Fibroblast of villous mesenchyme (primary cell): ENCODE data around the gene TMEM97. TPM values are rescaled to one million over a fixed set of nuclear protein-coding genes. Genes with fewer than 3 reads are reported as not detected.

Source experiments
- DNase-seq: peaks from one replicate; pipeline ENCODE4 v3.0.0-alpha.2; 2010; ENCODE audit warnings: low read depth
- H3K4me3 ChIP-seq: 2 replicates; pipeline ENCODE4 v1.5.1; 2011; ENCODE audit warnings: low read depth, mild to moderate bottlenecking, low read length
- CTCF ChIP-seq: IDR thresholded peaks from 2 replicates; pipeline ENCODE4 v1.5.1; 2012; ENCODE audit warnings: low read depth, mild to moderate bottlenecking, low read length; ENCODE audit not compliant: insufficient read depth
- total RNA-seq: library from RNA; depleted of rRNA; stranded (reverse); fragments of >200 nt; gene quantifications from 2 replicates; pipeline ENCODE4 v1.2.3, GENCODE V29; 2012

TMEM97 gene
- total RNA-seq, 1 donor: 47.1 TPM

DNA sequence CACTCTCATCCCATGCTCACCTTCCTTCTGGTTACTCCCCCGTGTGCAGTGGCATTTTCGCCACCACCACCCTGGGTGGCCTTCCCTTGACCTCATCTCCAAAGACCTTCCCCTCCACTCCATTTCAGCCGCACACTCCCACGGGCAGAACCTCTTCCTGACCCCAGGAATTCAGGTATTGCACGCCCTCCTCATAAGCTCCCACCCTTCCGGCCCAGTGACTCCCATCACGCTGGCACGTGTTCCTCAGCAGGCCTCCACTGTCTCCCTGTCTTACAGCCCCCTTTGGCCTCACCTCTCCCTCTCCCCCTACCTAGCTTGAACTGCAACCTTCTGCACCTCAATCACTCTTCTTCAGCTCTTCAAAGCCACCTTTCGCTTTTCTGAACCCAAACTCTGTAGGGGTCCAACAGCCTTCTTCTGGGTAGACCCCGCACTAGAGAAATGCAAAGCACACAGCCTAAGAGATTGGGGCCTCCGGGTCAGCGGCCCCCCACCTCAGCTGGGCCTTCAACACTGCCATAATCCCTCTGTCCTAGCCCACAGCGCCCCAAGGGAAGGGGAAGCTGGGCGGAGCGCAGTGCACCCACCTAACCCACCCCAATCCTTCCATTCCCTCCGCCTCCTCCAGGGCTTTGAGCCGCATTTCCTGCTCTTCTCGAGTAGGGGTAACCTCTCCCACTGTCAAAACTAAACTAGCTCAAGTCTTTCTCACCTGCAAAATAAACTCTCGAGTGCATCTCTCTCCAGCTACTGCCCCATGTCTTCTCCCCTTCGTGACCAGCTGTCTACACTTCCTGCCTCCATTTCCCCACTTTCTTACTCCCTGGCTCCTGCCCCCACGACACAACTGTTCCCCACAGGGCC lies 1.7 kb upstream of the TMEM97 start:
- no peak overlapping the region for H3K4me3 ChIP-seq
- no peak for TF ChIP-seq CTCF
- no peak for DNase-seq

DNA sequence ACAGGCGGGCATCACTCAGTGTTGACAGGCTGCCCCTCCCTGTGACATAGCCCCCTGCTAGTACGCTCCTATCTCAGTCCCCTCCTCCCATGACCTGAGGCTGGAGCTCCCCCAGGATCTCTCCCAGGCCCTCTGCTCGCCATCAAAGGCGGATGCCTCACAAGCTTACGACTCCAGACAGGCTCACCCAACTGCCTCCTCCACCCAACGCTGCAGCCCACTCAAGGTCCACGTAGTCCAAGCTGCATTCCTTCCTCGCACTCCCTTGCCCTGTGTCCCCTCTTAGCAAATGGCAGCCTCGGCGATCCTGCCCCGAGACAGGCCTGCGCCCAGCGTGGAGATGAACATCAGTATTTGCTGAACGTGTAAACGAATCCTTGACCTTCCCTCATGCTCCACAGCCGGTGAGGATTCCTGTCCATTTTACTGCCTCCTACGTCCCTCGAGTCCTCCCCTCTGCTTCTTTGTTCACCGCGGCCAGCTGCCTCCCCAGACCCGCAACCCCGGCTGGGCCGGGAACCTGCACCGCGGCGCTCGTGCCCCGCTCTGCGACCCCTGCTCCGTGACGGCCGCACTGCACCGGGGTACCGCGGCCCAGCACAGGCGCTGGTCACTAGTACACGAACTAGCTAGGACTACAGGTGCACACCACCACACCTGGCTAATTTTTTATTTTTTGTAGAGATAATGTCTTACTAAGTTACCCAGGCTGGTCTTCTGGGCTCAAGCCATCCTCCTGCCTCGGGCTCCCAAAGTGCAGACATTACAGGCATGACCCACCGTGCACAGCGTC lies 838 bp upstream of the TMEM97 start:
- no peak for TF ChIP-seq CTCF
- no peak for DNase-seq
- H3K4me3 ChIP-seq: peak overlapping the region; percentile 74

DNA sequence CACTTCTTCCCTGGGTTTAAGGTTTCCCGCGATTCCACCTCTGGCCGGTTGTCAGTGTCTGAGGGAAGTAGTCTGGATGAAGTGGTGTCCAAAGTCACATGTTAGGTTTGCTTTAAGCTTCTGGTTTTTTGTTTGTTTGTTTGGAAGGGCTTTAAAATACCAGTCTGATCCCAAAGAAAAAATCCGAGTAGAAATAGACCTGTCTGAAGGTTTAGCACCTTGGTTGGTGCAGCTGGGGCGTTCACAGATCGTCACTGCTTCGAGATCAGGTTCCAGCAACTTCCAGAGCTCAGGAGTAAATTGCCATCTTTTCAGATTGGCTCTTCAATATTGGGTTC lies 567 bp downstream of the TMEM97 start:
- no peak for TF ChIP-seq CTCF
- DNase-seq: no peak

DNA sequence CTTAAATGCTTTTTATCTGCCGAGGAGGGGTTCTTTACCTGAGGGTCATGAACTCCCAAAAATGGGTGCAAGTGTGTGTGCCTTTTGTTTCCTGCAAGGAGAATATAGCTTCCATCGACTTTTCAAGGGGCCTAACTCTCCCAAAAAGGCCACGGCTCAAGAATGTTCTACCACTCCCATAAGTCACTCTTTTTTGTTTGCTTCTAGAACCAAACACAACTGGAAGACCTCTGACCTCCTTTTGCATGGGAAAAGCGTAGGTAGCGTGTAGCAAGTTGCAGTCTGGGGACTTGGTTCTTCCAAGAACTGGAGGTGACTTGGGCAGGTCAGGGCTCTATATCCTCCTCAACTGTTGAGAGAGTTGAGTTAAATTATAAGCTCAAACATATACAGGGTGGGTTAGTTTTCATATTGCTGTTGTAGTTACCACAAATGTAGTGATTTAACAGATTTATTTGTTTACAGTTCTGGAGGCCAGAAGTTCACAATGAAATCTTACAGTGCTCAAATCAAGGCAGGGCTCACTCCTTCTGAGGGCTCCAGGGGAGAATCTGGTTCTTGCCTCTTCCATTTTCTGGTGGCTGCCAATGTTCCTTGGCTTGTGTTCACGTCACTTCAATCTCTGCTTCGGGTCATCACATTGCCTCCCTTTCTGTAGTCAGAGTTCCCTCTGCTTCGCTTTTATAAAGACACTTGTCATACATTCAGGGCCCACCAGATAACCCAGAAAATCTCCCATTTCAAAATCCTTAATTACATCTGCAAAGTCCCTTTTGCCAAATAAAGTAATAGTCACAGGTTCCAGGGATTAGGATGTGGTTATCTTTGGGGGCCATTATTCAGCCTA lies 1.4 kb downstream of the TMEM97 start:
- peak overlapping the region; percentile 74 for H3K4me3 ChIP-seq
- DNase-seq: peak; percentile 5
- no peak for TF ChIP-seq CTCF

More for the DNA sequence above, 567 bp downstream of the TMEM97 start:
- peak overlapping the region; percentile 74 for H3K4me3 ChIP-seq

DNA sequence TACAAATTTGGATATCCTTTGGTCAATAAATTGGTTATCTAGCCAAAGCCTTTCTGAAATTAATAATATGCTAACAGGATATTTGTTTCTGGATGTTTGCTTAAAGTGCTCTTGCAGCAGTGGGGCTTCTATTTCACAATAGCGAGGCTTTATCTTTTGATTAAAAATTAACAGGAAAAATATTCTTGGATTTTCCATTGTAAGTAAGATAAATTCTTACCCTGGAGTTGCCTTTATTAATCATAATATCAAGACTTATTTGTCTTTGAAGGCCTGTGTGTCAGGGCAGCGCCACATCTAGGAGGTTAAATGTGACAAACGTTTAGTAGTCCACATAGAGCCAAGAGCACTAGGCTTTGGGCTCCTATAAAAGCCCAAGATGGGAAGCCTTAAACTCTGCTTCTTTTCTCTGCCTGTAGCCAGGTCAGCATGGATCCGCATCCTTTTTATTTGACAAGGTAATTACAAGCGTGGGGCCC lies 5.3 kb downstream of the TMEM97 start:
- TF ChIP-seq CTCF: no peak
- H3K4me3 ChIP-seq: no peak overlapping the region
- no peak for DNase-seq

- no peak overlapping the region for H3K4me3 ChIP-seq
- no peak for DNase-seq
- no peak for TF ChIP-seq CTCF
Measured at GRCh38 chr17:28324781-28325180, 5.8 kb downstream of the TMEM97 start.
